ENCODE results near the gene CLDN22. TPM values are rescaled to one million over a fixed set of nuclear protein-coding genes. Genes with fewer than 3 reads are reported as not detected.
A peak's percentile ranks its signal among the peaks of the same experiment; 100 is the strongest.

The CLDN22 gene
- total RNA-seq, 1 experiment from 2014 or later: not detected

GRCh38 chr4:183362916-183363542 lies 43.0 kb upstream of the CLDN22 start:
- no peak overlapping the region for H3K27ac Mint-ChIP-seq (ENCODE audit: low read depth, unreplicated experiment)
- intact Hi-C loops (cut with micrococcal nuclease): no loop called here
- H3K9me3 Mint-ChIP-seq (ENCODE audit: unreplicated experiment): no peaks in the 10 kb centered on the region
- no peak for TF ChIP-seq CTCF (IDR thresholded peaks at IDR 0.05; ENCODE audit: unreplicated experiment)
- BruUV-seq (replicated peaks): no TSS peak
- H3K4me1 Mint-ChIP-seq (ENCODE audit: insufficient read depth, unreplicated experiment): peaks cover 14% of the 10 kb centered on the region
- peak; percentile 54 for DNase-seq (ENCODE audit: unreplicated experiment)
- H3K4me3 Mint-ChIP-seq (ENCODE audit: unreplicated experiment): no peak overlapping the region
- no peaks in the 10 kb centered on the region for H3K27me3 Mint-ChIP-seq (ENCODE audit: insufficient read depth, unreplicated experiment)
- ChIA-PET CTCF (interaction anchor here (0.8 to 1.3 kb wide), 3 partner anchors 44 to 424 kb away, joined by 3 to 4 read pairs (median 3); no protein-coding TSS in a partner anchor), POLR2A (interaction anchor here (0.5 kb wide), 1 partner anchor 1159 kb away, joined by 3 read pairs; no protein-coding TSS in a partner anchor)
- H3K36me3 Mint-ChIP-seq (ENCODE audit: insufficient read depth, unreplicated experiment): peaks cover 7% of the 10 kb centered on the region

- POLR2A ChIA-PET: interaction anchor here (0.5 to 1.3 kb wide), 3 partner anchors 24 to 1160 kb away, joined by 3 to 5 read pairs (median 3); partner anchors contain the start of gene CDKN2AIP
- peaks cover 7% of the 10 kb centered on the region for H3K36me3 Mint-ChIP-seq (ENCODE audit: insufficient read depth, unreplicated experiment)
Measured at GRCh38 chr4:183362036-183362435, 42.0 kb upstream of the CLDN22 start.

GRCh38 chr4:183360161-183360919 lies 40.3 kb upstream of the CLDN22 start:
- ChIA-PET CTCF (no interaction called here), POLR2A (no interaction called here)
- Mint-ChIP-seq H3K9me3 (ENCODE audit: unreplicated experiment) (no peaks in the 10 kb centered on the region), H3K27ac (ENCODE audit: low read depth, unreplicated experiment) (no peak overlapping the region), H3K4me1 (ENCODE audit: insufficient read depth, unreplicated experiment) (peaks cover 37% of the 10 kb centered on the region), H3K27me3 (ENCODE audit: insufficient read depth, unreplicated experiment) (no peaks in the 10 kb centered on the region), H3K4me3 (ENCODE audit: unreplicated experiment) (no peak overlapping the region), H3K36me3 (ENCODE audit: insufficient read depth, unreplicated experiment) (peaks cover 7% of the 10 kb centered on the region)
- no peak for TF ChIP-seq CTCF (IDR thresholded peaks at IDR 0.05; ENCODE audit: unreplicated experiment)
- BruUV-seq (replicated peaks): no TSS peak
- intact Hi-C loops (cut with micrococcal nuclease): no loop called here
- DNase-seq (ENCODE audit: unreplicated experiment): peak; percentile 32

More at GRCh38 chr4:183362036-183362435, 42.0 kb upstream of the CLDN22 start:
- no peak for TF ChIP-seq CTCF (IDR thresholded peaks at IDR 0.05; ENCODE audit: unreplicated experiment)
- no peak for DNase-seq (ENCODE audit: unreplicated experiment)
- intact Hi-C loops (cut with micrococcal nuclease): no loop called here
- no peaks in the 10 kb centered on the region for H3K9me3 Mint-ChIP-seq (ENCODE audit: unreplicated experiment)
- peaks cover 20% of the 10 kb centered on the region for H3K4me1 Mint-ChIP-seq (ENCODE audit: insufficient read depth, unreplicated experiment)
- no peak overlapping the region for H3K4me3 Mint-ChIP-seq (ENCODE audit: unreplicated experiment)
- CTCF ChIA-PET: interaction anchor here (1.3 kb wide), 1 partner anchor 423 kb away, joined by 4 read pairs; no protein-coding TSS in a partner anchor
- BruUV-seq (replicated peaks): no TSS peak
- H3K27me3 Mint-ChIP-seq (ENCODE audit: insufficient read depth, unreplicated experiment): no peaks in the 10 kb centered on the region
- no peak overlapping the region for H3K27ac Mint-ChIP-seq (ENCODE audit: low read depth, unreplicated experiment)

- intact Hi-C loops (cut with micrococcal nuclease): no loop called here
- no peak for DNase-seq (ENCODE audit: unreplicated experiment)
- CTCF ChIA-PET: interaction anchor here (0.9 kb wide), 1 partner anchor 47 kb away, joined by 3 read pairs; no protein-coding TSS in a partner anchor
Measured at GRCh38 chr4:183358215-183358755, 38.2 kb upstream of the CLDN22 start.

More at GRCh38 chr4:183358215-183358755, 38.2 kb upstream of the CLDN22 start:
- POLR2A ChIA-PET: interaction anchor here (0.7 kb wide), 1 partner anchor 27 kb away, joined by 4 read pairs; no protein-coding TSS in a partner anchor
- no peaks in the 10 kb centered on the region for H3K27me3 Mint-ChIP-seq (ENCODE audit: insufficient read depth, unreplicated experiment)
- no peak for TF ChIP-seq CTCF (IDR thresholded peaks at IDR 0.05; ENCODE audit: unreplicated experiment)
- H3K4me3 Mint-ChIP-seq (ENCODE audit: unreplicated experiment): no peak overlapping the region
- H3K9me3 Mint-ChIP-seq (ENCODE audit: unreplicated experiment): no peaks in the 10 kb centered on the region
- H3K36me3 Mint-ChIP-seq (ENCODE audit: insufficient read depth, unreplicated experiment): peaks cover 7% of the 10 kb centered on the region
- H3K27ac Mint-ChIP-seq (ENCODE audit: low read depth, unreplicated experiment): no peak overlapping the region
- peaks cover 47% of the 10 kb centered on the region for H3K4me1 Mint-ChIP-seq (ENCODE audit: insufficient read depth, unreplicated experiment)
- no TSS peak for BruUV-seq (replicated peaks)
